ENCODE results near the gene KANSL1. TPM values are rescaled to one million over a fixed set of nuclear protein-coding genes. Genes with fewer than 3 reads are reported as not detected.

The KANSL1 gene
- total and polyA plus RNA-seq, 10 of the 15 experiments (the other 5 are each of a cell fraction or from before 2014, with no cell fraction given) = 4.7 to 60.6 (median 28.0) TPM

GRCh38 chr17:46082257-46082656, 111.0 kb downstream of the KANSL1 start:
- 80% methylated on average over 2 of the region's 2 CpGs for WGBS (ENCODE audit: insufficient coverage, insufficient replicate concordance, low lambda C conversion rate, missing lambda C conversion rate)
- POLR2A ChIA-PET = no interaction called here
- Histone ChIP-seq H4K20me1 (ENCODE audit: control insufficient read depth, insufficient read depth) (no peaks in the 10 kb centered on the region; the same call in 1 of the 2 replicates), H2AFZ (ENCODE audit: control insufficient read depth, low read depth, low read length) (no peak overlapping the region), H3K9ac (ENCODE audit: control insufficient read depth, insufficient read depth, low read length) (no peak overlapping the region), H3K9me3 (replicated peaks; ENCODE audit: control insufficient read depth, insufficient read depth, low read length) (no peaks in the 10 kb centered on the region), H3K4me1 (ENCODE audit: control insufficient read depth, insufficient read depth, low read length) (no peaks in the 10 kb centered on the region), H3K4me3 (no peak overlapping the region), H3K79me2 (ENCODE audit: control insufficient read depth, insufficient read depth, low read length) (peaks cover 8% of the 10 kb centered on the region), H3K27ac (ENCODE audit: control insufficient read depth, insufficient read depth) (no peak overlapping the region), H3K36me3 (ENCODE audit: control insufficient read depth in 2 of 2, insufficient read depth in 2 of 2, low read length in 1 of 2) (peaks cover 0 to 4% of the 10 kb centered on the region in 2 experiments; a peak in 2 of 4 replicates), H3K4me2 (ENCODE audit: control insufficient read depth, insufficient read depth) (no peak overlapping the region), H3K27me3 (replicated peaks in 1 of 2; ENCODE audit: control insufficient read depth in 2 of 2, insufficient read depth in 2 of 2, low read length in 1 of 2) (no peaks in the 10 kb centered on the region)
- DNase-seq (ENCODE audit: low read depth, low spot score) = no peak
- in situ Hi-C loops (cut with MboI) (no loop called here), intact Hi-C loops (cut with micrococcal nuclease; ENCODE audit: unreplicated experiment) (no loop called here)
- CTCF ChIA-PET = interaction anchor here (0.8 kb wide), 1 partner anchor 9 kb away, joined by 3 read pairs; no protein-coding TSS in a partner anchor
- ATAC-seq = no peak
- no TSS peak for BruUV-seq (replicated peaks)
- RAD21 ChIA-PET (ENCODE audit: unreplicated experiment) = interaction anchor here (1.5 kb wide), 1 partner anchor 104 kb away, joined by 3 read pairs; no protein-coding TSS in a partner anchor
- FAIRE-seq = no peak
- SMC1A ChIA-PET (ENCODE audit: uncharacterized antibody, unreplicated experiment) = interaction anchor here (0.8 to 2.6 kb wide), 4 partner anchors 10 to 105 kb away, joined by 3 to 13 read pairs (median 8); no protein-coding TSS in a partner anchor
- TF ChIP-seq SPI1 (IDR thresholded peaks at IDR 0.05; ENCODE audit: borderline replicate concordance, insufficient read depth, low read depth, low read length) (no peak), ZNF622 (IDR thresholded peaks at IDR 0.05) (no peak), ZSCAN29 (IDR thresholded peaks at IDR 0.05) (no peak), RAD51 (IDR thresholded peaks at IDR 0.05) (no peak), ELK1 (IDR thresholded peaks at IDR 0.05; ENCODE audit: low read depth, low read length) (no peak), CTCF (IDR thresholded peaks at IDR 0.05 in 2 of 3, conservative IDR thresholded peaks at IDR 0.05 in 1 of 3; ENCODE audit: control insufficient read depth in 2 of 3, extremely low read depth in 1 of 3, insufficient read depth in 1 of 3, low read depth in 3 of 3, low read length in 3 of 3) (no peak), MYC (IDR thresholded peaks at IDR 0.05; ENCODE audit: insufficient read depth, insufficient read length, insufficient replicate concordance, low read length, severe bottlenecking) (no peak), REST (IDR thresholded peaks at IDR 0.05; ENCODE audit: low read depth, low read length) (no peak), SUZ12 (IDR thresholded peaks at IDR 0.05; ENCODE audit: unreplicated experiment) (no peak), ZBTB4 (CRISPR knock-in tag; IDR thresholded peaks at IDR 0.05) (no peak), TCF3 (IDR thresholded peaks at IDR 0.05; ENCODE audit: borderline replicate concordance, insufficient read depth, low read depth, low read length) (no peak), MAX (IDR thresholded peaks at IDR 0.05; ENCODE audit: low read depth, low read length) (no peak), MYB (IDR thresholded peaks at IDR 0.05; ENCODE audit: borderline replicate concordance, low read depth, low read length) (no peak)
